ENCODE results near the gene EMC1. TPM values are rescaled to one million over a fixed set of nuclear protein-coding genes. Genes with fewer than 3 reads are reported as not detected.

Gene EMC1
- polyA plus RNA-seq, 1 experiment: 49.0 TPM

DNA sequence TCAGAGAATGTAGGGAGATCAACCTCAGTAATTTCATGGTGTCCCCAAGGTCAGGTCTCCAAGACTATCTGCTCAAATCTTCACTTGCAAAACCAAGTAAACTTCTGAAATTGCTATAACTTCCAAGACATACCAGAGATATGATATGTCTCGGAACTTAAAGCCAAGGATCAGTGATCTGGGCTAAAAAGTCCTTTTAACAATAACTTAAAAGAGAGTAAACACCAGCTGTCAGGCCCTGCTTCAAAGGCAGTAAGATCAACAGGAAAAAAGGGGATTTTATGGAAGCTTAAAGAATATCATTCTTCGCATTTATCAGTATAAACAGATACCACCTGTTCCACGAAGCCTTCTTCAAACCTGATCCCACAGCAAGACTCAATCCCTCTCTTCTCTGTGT is 55.0 kb downstream of the EMC1 start:
- TF ChIP-seq, protein P1, sequence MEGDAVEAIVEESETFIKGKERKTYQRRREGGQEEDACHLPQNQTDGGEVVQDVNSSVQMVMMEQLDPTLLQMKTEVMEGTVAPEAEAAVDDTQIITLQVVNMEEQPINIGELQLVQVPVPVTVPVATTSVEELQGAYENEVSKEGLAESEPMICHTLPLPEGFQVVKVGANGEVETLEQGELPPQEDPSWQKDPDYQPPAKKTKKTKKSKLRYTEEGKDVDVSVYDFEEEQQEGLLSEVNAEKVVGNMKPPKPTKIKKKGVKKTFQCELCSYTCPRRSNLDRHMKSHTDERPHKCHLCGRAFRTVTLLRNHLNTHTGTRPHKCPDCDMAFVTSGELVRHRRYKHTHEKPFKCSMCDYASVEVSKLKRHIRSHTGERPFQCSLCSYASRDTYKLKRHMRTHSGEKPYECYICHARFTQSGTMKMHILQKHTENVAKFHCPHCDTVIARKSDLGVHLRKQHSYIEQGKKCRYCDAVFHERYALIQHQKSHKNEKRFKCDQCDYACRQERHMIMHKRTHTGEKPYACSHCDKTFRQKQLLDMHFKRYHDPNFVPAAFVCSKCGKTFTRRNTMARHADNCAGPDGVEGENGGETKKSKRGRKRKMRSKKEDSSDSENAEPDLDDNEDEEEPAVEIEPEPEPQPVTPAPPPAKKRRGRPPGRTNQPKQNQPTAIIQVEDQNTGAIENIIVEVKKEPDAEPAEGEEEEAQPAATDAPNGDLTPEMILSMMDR (IDR thresholded peaks at IDR 0.05; ENCODE audit: low read depth, low read length): no peak
- ChIA-PET CTCF (no interaction called here), POLR2A (no interaction called here)
- Histone ChIP-seq H3K9me3 (ENCODE audit: control insufficient read depth, insufficient read depth, low read length) (no peaks in the 10 kb centered on the region), H3K27me3 (ENCODE audit: control insufficient read depth, insufficient read depth, low read length) (no peaks in the 10 kb centered on the region), H3K4me3 (ENCODE audit: low read depth, low read length) (no peak overlapping the region), H3K27ac (ENCODE audit: low read depth, low read length) (no peak overlapping the region)
- DNase-seq (ENCODE audit: low read depth, low spot score): no peak

DNA sequence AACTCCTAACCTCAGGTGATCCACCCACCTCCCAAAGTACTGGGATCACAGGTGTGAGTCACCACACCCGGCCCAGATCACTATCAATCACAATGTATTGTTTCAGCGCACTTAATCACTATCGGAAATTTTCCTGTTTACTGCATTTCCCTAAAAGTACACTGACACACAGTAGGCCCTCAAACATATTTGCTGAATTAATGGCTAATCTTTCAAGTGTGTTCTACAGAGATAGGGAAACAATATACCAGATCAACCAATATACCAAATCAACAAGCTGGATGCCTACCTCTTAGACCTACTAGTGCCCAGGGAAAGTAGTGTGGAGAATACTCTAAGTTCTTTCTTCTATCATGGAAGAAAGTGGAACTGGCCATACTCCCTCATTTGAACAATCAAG is 58.3 kb downstream of the EMC1 start:
- no peaks in the 10 kb centered on the region for H3K9me3 ChIP-seq (ENCODE audit: control insufficient read depth, insufficient read depth, low read length)
- H3K27ac ChIP-seq (ENCODE audit: low read depth, low read length): no peak overlapping the region
- no peak overlapping the region for H3K4me3 ChIP-seq (ENCODE audit: low read depth, low read length)
- no peaks in the 10 kb centered on the region for H3K27me3 ChIP-seq (ENCODE audit: control insufficient read depth, insufficient read depth, low read length)
- CTCF ChIA-PET: interaction anchor here (0.6 kb wide), 1 partner anchor 149 kb away, joined by 3 read pairs; no protein-coding TSS in a partner anchor
- POLR2A ChIA-PET: no interaction called here
- no peak for DNase-seq (ENCODE audit: low read depth, low spot score)
- TF ChIP-seq, protein P1 (IDR thresholded peaks at IDR 0.05; ENCODE audit: low read depth, low read length): no peak

DNA sequence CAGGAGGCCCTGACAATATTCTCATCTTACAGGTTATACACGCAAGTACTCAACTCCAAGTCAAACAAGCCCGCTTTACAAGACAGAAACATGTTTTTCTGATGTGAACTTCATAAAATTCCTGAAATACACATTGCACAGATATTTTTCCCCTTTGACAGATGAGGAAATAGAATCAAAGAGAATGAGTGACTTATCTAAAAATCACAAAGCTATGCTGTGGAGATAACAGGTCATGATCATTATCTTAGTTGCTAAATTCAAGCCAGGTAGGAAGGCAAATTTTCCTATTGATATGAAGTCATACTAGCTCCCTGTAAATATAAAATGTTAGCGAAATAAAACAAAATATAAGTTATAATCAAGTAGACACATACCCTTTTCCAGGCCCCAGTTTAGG is 59.5 kb downstream of the EMC1 start:
- Histone ChIP-seq H3K9me3 (ENCODE audit: control insufficient read depth, insufficient read depth, low read length) (no peaks in the 10 kb centered on the region), H3K27me3 (ENCODE audit: control insufficient read depth, insufficient read depth, low read length) (no peaks in the 10 kb centered on the region), H3K27ac (ENCODE audit: low read depth, low read length) (no peak overlapping the region), H3K4me3 (ENCODE audit: low read depth, low read length) (no peak overlapping the region)
- POLR2A ChIA-PET: no interaction called here
- CTCF ChIA-PET: no interaction called here
- TF ChIP-seq, protein P1 (IDR thresholded peaks at IDR 0.05; ENCODE audit: low read depth, low read length): no peak
- no peak for DNase-seq (ENCODE audit: low read depth, low spot score)

DNA sequence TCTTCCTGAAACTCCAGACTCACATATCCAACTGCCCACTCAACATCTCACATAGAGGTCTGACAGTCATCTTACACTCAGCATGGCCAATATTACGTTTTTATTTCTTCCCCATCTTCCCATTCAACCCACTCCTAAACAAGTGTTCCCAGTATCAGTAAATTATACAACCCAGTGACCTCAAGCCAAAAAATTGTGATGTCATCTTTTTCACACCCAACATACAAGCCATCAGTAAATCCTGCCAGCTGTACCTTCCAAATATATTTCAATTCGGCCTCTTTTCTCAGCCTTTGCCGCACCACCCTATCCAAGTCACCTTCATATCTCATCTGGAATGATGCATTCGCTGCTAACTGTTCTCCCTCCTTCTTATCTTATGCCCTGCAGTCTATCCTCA is 60.9 kb downstream of the EMC1 start:
- Histone ChIP-seq H3K9me3 (ENCODE audit: control insufficient read depth, insufficient read depth, low read length) (no peaks in the 10 kb centered on the region), H3K27ac (ENCODE audit: low read depth, low read length) (no peak overlapping the region), H3K27me3 (ENCODE audit: control insufficient read depth, insufficient read depth, low read length) (no peaks in the 10 kb centered on the region), H3K4me3 (ENCODE audit: low read depth, low read length) (no peak overlapping the region)
- no peak for DNase-seq (ENCODE audit: low read depth, low spot score)
- ChIA-PET CTCF (no interaction called here), POLR2A (no interaction called here)
- TF ChIP-seq, protein P1 (IDR thresholded peaks at IDR 0.05; ENCODE audit: low read depth, low read length): no peak

DNA sequence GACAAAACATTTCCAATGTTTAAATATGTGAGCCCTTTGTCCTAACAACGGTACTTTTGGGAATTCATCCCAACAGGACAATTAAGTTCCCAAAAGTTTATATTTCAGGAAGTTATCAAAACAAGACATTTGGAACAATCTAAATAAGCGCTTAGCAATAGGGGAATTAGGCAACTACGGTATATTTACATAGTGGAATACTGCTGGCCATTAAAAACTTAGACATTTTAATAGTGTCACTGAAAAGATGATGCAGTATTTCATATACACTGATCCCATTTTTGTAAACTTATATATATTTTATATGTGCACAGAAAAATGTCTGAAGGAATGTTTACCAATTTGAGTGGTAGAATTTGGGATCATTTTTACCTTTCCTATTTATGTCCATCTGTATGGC is 62.1 kb downstream of the EMC1 start:
- TF ChIP-seq, protein P1 (IDR thresholded peaks at IDR 0.05; ENCODE audit: low read depth, low read length): no peak
- Histone ChIP-seq H3K27ac (ENCODE audit: low read depth, low read length) (no peak overlapping the region), H3K27me3 (ENCODE audit: control insufficient read depth, insufficient read depth, low read length) (no peaks in the 10 kb centered on the region), H3K9me3 (ENCODE audit: control insufficient read depth, insufficient read depth, low read length) (no peaks in the 10 kb centered on the region), H3K4me3 (ENCODE audit: low read depth, low read length) (no peak overlapping the region)
- no peak for DNase-seq (ENCODE audit: low read depth, low spot score)
- ChIA-PET POLR2A (no interaction called here), CTCF (interaction anchor here (0.9 kb wide), 1 partner anchor 10 kb away, joined by 3 read pairs; no protein-coding TSS in a partner anchor)

Data from AG04450 (cell line).